MM.1S (cell line): Measurements from ENCODE around the gene ZNF503.
A peak's percentile ranks its signal among the peaks of the same experiment; 100 is the strongest.

Experiments
- DNase-seq: peaks from one replicate; pipeline ENCODE4 v3.0.0-alpha.2; 2015
- H2AFZ ChIP-seq: fragments of 300-600 bp; sonication (generic); 2 replicates; pipeline ENCODE4 v1.6.0; 2016; ENCODE audit warnings: antibody characterized with exemption, low read length
- H3F3A ChIP-seq: fragments of 300-600 bp; sonication (generic); 2 replicates; pipeline ENCODE4 v1.6.1; 2016; ENCODE audit warnings: mild to moderate bottlenecking, antibody characterized with exemption, low read length, moderate library complexity, mixed read lengths; ENCODE audit not compliant: insufficient read depth
- H3K27ac ChIP-seq: fragments of 300-600 bp; sonication (generic); 2 replicates; pipeline ENCODE4 v1.5.1; 2016; ENCODE audit warnings: mild to moderate bottlenecking, low read length
- H3K27me3 ChIP-seq: fragments of 300-600 bp; sonication (generic); replicated peaks from 2 replicates; pipeline ENCODE4 v1.6.0; 2016; ENCODE audit warnings: low read length; ENCODE audit not compliant: insufficient read depth
- H3K36me3 ChIP-seq: fragments of 300-600 bp; sonication (generic); replicated peaks from 2 replicates; pipeline ENCODE4 v1.6.1; 2016; ENCODE audit warnings: mild to moderate bottlenecking, low read length, mixed read lengths; ENCODE audit not compliant: insufficient read depth
- H3K4me1 ChIP-seq: fragments of 300-600 bp; sonication (generic); 2 replicates; pipeline ENCODE4 v1.6.1; 2016; ENCODE audit warnings: low read length, mixed read lengths
- H3K4me2 ChIP-seq: fragments of 300-600 bp; sonication (generic); 2 replicates; pipeline ENCODE4 v1.6.0; 2016; ENCODE audit warnings: low read depth, low read length
- H3K4me3 ChIP-seq: fragments of 300-600 bp; sonication (generic); 2 replicates; pipeline ENCODE4 v1.5.1; 2016; ENCODE audit warnings: low read length, mixed read lengths
- H3K79me2 ChIP-seq: fragments of 300-600 bp; sonication (generic); 2 replicates; pipeline ENCODE4 v1.6.1; 2016; ENCODE audit warnings: mixed run types, low read length, mixed read lengths
- H3K9ac ChIP-seq: fragments of 300-600 bp; sonication (generic); 2 replicates; pipeline ENCODE4 v1.6.1; 2016; ENCODE audit warnings: low read length, mixed read lengths
- H3K9me2 ChIP-seq: fragments of 300-600 bp; sonication (generic); replicated peaks from 2 replicates; pipeline ENCODE4 v1.6.1; 2016; ENCODE audit warnings: mild to moderate bottlenecking, low read length, mixed read lengths; ENCODE audit not compliant: insufficient read depth
- H3K9me3 ChIP-seq: fragments of 300-600 bp; sonication (generic); replicated peaks from 2 replicates; pipeline ENCODE4 v1.6.1; 2016; ENCODE audit warnings: mild to moderate bottlenecking, low read length, mixed read lengths; ENCODE audit not compliant: insufficient read depth
- H4K20me1 ChIP-seq: fragments of 300-600 bp; sonication (generic); 2 replicates; pipeline ENCODE4 v1.6.1; 2016; ENCODE audit warnings: mild to moderate bottlenecking, low read length, moderate library complexity, mixed read lengths; ENCODE audit not compliant: insufficient read depth
- EZH2 ChIP-seq: fragments of 300-600 bp; sonication (generic); optimal IDR thresholded peaks from 2 replicates; pipeline ENCODE3; 2017; ENCODE audit warnings: low read depth, mild to moderate bottlenecking, antibody characterized with exemption, low read length, mixed read lengths
- EZH2phosphoT487 ChIP-seq: fragments of 300-600 bp; sonication (generic); IDR thresholded peaks from 2 replicates; pipeline ENCODE4 v1.6.1; 2018; ENCODE audit warnings: antibody characterized with exemption, low read length
- TF ChIP-seq, protein P1 (sequence below): fragments of 300-600 bp; sonication (generic); IDR thresholded peaks from 2 replicates; pipeline ENCODE4 v1.5.1; 2016; ENCODE audit warnings: antibody characterized with exemption, low read length, mixed read lengths

The ZNF503 gene

DNA sequence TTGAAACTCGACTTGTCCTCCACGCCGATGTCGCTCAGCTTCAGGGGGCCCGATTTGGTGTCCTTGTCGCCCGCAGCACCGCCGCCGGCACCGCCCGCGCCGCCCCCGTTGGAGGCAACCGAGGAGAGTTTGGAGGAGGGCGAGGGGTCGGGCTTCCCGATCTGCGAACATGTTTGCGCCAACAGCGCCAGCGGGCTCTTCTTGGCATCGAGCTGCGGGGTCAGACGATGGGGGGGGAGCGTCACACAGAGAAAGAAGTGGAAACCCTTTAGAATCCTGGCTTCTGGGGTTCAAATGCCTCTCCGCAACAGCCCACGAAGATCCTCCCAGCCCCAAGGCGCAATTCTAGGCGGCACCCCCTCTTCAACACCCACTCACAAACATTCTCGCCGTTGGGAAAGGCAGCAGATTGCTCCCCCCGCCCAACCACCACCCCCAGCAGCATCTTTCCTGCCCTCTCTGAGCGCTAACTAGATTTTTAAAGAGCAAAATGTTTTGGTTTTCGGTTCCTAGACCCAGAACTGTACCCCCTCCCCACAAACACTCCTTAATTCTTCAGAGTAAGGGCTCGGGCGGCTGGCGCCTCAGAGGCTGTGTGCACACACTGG, 1.3 kb downstream of the ZNF503 start:
- peak overlapping the region; percentile 98 for H3K4me2 ChIP-seq
- no peaks in the 10 kb centered on the region for H3K9me3 ChIP-seq
- no peak for TF ChIP-seq EZH2
- TF ChIP-seq EZH2phosphoT487: no peak
- TF ChIP-seq, protein P1, sequence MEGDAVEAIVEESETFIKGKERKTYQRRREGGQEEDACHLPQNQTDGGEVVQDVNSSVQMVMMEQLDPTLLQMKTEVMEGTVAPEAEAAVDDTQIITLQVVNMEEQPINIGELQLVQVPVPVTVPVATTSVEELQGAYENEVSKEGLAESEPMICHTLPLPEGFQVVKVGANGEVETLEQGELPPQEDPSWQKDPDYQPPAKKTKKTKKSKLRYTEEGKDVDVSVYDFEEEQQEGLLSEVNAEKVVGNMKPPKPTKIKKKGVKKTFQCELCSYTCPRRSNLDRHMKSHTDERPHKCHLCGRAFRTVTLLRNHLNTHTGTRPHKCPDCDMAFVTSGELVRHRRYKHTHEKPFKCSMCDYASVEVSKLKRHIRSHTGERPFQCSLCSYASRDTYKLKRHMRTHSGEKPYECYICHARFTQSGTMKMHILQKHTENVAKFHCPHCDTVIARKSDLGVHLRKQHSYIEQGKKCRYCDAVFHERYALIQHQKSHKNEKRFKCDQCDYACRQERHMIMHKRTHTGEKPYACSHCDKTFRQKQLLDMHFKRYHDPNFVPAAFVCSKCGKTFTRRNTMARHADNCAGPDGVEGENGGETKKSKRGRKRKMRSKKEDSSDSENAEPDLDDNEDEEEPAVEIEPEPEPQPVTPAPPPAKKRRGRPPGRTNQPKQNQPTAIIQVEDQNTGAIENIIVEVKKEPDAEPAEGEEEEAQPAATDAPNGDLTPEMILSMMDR: no peak
- H2AFZ ChIP-seq: peak overlapping the region; percentile 95
- no peak for DNase-seq
- H3K4me3 ChIP-seq: peak overlapping the region; percentile 99
- no peaks in the 10 kb centered on the region for H3K36me3 ChIP-seq
- H3K27me3 ChIP-seq: no peaks in the 10 kb centered on the region
- no peaks in the 10 kb centered on the region for H3K9me2 ChIP-seq
- H3F3A ChIP-seq: peaks cover 25% of the 10 kb centered on the region
- peak overlapping the region; percentile 82; the same call in 1 of the 2 replicates for H3K9ac ChIP-seq
- no peaks in the 10 kb centered on the region for H4K20me1 ChIP-seq
- peaks cover 25% of the 10 kb centered on the region for H3K79me2 ChIP-seq
- no peak overlapping the region for H3K27ac ChIP-seq
- no peaks in the 10 kb centered on the region for H3K4me1 ChIP-seq

DNA sequence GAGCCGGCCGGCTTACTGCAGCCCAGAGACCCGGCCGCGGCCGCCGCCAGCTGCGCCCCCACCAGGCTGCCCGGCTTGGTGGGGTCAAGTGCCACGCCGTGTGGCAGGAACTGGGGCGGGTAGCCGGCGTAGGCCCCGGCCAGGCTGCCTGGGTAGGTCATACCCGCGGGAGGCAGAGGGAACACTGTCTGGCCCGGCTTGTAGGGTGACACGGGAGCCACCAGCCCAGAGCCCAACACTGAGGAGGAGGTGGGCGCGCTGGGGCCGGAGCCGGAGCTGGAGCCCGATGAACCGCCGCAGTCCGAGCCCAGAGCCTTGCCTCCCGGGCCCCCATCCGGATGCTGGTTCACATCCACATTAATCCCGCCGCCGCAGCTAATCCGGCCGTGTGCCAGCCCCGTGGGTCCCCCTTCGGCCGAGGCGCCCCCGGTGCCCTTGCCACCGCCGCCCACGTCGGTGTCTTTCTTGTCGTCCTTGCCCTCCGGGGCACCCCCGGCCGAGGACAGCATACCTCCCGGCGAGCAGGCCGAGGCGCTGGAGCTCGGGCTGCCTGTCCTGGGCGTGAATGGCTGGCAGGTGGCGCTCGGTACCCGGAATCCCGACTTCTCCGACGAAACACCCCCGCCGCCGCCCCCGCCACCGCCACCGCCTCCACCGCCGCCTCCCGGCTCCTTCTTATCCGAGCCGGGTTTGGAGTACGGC, 2.0 kb downstream of the ZNF503 start:
- peak overlapping the region; percentile 98 for H3K4me2 ChIP-seq

DNA sequence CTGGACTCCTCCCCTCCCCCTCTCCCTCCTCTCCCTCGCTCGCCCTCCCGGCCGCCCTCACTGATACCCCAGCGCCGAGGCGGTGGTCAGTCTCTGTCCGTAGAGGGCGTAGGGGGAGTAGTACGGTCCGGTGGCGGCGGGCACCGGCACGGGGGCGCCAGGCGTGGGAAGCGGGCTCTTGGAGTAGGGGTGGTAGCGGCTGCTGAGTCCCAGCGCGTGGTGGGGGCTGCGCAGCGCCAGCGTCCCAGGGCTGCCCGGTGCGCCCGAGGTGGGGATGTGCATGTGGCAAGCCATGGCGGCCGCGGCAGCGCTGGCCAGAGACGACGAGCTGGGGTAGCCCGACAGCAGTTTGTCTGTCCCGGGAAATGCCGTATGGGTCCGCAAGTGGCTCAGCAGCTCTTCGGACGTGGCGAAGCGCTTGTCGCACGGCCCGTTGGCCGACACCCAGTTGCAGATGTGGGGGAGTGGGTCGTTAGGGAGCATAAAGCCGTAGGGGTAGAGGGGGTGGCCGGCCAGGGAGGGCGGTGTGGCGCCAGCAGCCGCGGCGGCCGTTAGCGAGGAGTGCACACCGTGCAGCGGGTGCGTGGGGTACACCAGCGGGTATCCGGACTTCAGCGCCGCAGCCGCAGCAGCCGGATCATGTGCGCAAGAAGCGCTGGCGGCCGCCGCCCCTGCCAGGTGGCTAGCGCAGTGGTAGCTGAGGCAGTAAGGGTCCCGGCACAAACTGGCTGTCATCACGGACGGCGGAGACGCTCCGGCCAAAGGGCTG, 2.7 kb downstream of the ZNF503 start:
- Histone ChIP-seq H3K4me2 (peak overlapping the region; percentile 77; the same call in 1 of the 2 replicates), H3K9me3 (no peaks in the 10 kb centered on the region), H3K27ac (no peak overlapping the region), H3K36me3 (no peaks in the 10 kb centered on the region), H2AFZ (no peak overlapping the region), H3K27me3 (no peaks in the 10 kb centered on the region), H3K79me2 (peaks cover 25% of the 10 kb centered on the region), H3K9ac (no peak overlapping the region), H3F3A (peaks cover 22% of the 10 kb centered on the region), H3K4me1 (no peaks in the 10 kb centered on the region), H4K20me1 (no peaks in the 10 kb centered on the region), H3K4me3 (no peak overlapping the region), H3K9me2 (no peaks in the 10 kb centered on the region)
- DNase-seq: no peak
- TF ChIP-seq, protein P1: no peak
- TF ChIP-seq EZH2phosphoT487 (no peak), EZH2 (no peak)

More for the DNA sequence above, 2.0 kb downstream of the ZNF503 start:
- H2AFZ ChIP-seq: peak overlapping the region; percentile 95
- H3K9me3 ChIP-seq: no peaks in the 10 kb centered on the region
- no peaks in the 10 kb centered on the region for H3K9me2 ChIP-seq
- peak overlapping the region; percentile 99 for H3K4me3 ChIP-seq
- TF ChIP-seq, protein P1: peak; percentile 39
- TF ChIP-seq EZH2phosphoT487 (no peak), EZH2 (no peak)
- H4K20me1 ChIP-seq: no peaks in the 10 kb centered on the region
- H3K9ac ChIP-seq: peak overlapping the region; percentile 82; the same call in 1 of the 2 replicates
- peaks cover 25% of the 10 kb centered on the region for H3F3A ChIP-seq
- H3K4me1 ChIP-seq: no peaks in the 10 kb centered on the region
- DNase-seq: peak; percentile 70
- no peaks in the 10 kb centered on the region for H3K36me3 ChIP-seq
- peaks cover 25% of the 10 kb centered on the region for H3K79me2 ChIP-seq
- no peak overlapping the region for H3K27ac ChIP-seq
- H3K27me3 ChIP-seq: no peaks in the 10 kb centered on the region
